Activated T-cell treated with anti-CD3 and anti-CD28 coated beads for 48 hours (primary cell): ENCODE results near the gene LGALS3.

Source experiments
- DNase-seq: peaks from one replicate; pipeline ENCODE4 v3.0.0-alpha.2; 2020; ENCODE audit warnings: low read depth

LGALS3 gene

GRCh38 chr14:55131370-55132137 is 2.5 kb downstream of the LGALS3 start:
- DNase-seq = no peak

GRCh38 chr14:55133416-55133815 is 4.4 kb downstream of the LGALS3 start:
- DNase-seq = no peak

DNA sequence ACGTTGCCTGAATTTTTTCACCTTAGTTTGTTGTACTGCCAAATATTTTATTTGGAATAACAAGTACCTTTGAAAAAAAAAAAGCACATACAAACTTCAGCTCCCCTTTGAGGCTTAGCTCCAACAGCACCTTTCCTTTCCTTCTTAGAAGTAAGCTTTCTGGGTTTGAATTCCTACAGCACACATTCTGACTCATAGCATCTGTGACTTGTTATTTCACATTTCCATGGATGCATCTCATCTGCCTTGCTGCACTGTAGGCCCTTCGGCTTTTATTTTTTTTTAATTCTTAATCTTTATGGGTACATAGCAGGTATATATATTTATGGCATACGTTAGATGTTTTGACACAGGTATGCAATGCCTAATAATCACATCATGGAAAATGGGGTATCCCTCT is 7.2 kb downstream of the LGALS3 start:
- DNase-seq = no peak

DNA sequence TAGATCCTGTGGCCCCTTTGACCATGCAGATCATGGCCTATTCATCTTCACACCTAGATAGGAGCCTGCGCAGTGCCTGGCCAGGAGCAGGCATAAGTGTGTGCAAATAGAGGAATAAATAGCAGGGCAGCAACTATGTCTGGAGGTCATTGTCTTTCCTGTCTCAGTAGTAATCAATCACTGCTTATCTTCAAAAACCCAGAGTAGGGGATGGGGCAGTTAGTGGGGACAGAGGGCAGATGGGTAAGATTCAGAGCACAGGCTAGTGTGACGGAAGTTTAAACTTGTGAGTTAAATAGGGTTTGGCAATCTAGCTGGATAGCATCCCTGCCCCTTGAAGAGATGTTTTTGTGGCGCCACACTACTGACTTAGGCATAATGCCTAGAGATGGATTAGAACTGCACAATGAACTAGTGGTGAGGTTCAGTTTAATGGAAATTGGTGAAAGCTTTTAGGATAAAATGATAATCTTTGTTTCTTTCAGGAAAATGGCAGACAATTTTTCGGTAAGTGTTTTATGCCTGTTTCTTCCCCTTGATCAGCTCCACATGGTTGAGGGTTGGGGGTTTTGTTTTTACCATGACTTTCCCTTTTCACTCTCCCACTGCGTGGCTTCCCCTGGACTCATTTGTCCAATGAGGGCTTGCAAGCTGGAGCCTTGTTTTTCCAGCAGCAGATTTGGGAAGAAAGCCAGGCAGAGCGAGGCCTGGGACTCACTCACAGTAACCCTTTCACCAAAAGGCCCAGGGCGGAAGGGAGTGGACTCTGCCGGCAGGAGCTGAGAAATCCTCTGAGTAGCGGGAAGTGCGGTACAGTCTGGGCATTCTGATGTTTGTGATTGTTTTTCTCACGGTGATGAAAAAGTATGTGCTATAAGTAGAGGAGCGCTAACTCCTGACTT is 8.1 kb downstream of the LGALS3 start:
- no peak for DNase-seq

GRCh38 chr14:55138091-55138490 is 9.0 kb downstream of the LGALS3 start:
- DNase-seq = no peak

DNA sequence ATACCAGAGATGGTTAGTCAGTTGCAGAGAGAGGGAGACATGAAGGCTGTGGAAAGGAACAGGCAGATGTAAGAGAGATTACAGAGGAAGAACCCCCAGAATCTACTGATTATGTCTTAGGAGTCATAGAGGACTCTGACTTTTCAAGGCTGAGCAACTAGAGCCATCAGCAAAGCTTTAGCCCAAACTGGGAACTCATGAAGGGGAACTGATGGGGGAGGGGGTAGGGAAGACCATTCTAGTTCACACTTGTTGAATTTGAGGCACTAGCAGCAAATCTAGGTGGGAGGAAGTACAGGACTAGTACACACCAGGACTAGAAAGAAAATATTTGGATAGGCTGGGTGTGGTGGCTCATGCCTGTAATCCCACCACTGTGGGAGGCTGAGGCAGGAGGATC is 10.1 kb downstream of the LGALS3 start:
- DNase-seq = no peak

DNA sequence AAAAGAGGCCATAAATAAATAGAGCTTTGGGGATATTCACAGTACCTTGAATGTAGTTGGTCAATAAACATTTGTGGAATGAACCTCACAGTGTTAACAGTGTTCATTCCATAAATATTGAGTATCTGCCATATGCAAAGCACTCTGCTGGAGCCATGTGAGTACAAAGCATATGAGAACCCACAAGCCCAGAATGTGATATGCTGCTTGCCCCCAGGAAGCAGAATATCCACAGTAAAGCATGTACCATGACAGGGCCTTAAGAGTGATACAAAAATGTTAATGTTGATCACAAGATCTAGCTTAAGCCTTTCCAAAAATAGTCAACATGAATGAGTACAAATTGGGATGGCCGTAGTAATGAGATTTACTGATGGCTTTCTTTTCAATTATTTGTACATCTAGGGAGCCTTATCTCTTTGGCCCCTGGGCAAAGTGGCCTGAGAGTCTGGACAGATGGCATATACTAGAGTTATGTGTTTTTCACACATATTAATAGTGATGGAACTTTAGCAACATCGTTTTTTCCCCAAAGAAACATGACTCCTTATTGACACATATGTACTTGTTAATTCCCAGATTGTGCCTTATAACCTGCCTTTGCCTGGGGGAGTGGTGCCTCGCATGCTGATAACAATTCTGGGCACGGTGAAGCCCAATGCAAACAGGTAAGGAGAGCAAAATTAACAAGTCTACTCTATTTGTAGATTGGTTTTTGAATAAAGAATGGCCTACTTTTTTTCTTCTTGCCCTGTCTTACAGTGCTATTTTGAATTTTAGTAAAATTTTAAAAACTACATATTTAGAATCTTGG is 10.9 kb downstream of the LGALS3 start:
- DNase-seq = no peak

DNA sequence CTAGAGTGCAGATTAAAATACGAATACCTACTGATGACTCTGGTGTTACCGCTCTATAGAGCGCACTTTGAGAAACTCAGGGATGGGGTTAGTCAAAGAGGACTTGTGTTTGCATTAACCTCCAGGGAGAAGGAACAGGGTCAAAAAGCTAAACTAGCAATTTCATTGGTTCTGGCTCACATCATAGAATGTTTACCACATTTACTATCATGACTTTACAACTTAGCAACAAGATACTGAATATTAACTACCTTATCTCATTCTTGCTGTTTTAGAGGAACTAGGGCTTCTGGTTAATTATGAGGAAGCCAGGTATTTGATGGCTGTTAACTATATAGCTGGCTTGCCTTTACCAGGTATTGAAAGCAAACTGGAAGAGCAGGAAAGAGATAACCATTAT is 12.8 kb downstream of the LGALS3 start:
- no peak for DNase-seq

DNA sequence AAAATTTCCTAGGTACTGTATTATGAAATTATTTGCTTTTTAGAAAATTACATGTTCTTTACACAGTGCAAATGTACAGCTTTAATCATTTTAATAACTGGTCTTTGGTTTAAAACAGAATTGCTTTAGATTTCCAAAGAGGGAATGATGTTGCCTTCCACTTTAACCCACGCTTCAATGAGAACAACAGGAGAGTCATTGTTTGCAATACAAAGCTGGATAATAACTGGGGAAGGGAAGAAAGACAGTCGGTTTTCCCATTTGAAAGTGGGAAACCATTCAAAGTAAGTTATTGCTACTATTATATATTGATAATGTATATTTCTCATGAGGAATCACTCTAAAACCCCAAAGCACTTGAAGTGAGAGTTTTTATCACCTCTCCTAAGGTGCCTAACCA is 13.4 kb downstream of the LGALS3 start:
- DNase-seq = no peak

GRCh38 chr14:55146425-55146824 is 17.4 kb downstream of the LGALS3 start:
- no peak for DNase-seq

DNA sequence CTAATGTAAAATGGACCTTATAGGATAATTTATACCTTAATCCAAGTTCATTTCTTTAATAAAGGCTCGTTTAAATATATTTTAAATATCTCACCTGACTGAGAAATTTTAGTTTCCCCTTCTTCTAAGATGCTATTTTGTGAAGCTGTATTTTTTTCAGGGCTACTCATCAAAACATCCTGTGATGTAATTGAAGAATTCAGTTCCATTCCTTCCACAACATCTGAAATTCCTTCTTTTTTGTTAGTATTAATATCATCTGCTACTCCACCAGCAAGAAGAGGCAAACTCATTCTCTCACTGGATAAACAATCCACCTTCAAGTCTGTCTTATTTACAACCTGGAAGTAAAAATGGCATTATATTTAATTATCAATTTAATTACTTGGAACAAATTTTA is 22.5 kb downstream of the LGALS3 start:
- DNase-seq = no peak

- no peak for DNase-seq
Measured at GRCh38 chr14:55152052-55152753, 23.2 kb downstream of the LGALS3 start.

DNA sequence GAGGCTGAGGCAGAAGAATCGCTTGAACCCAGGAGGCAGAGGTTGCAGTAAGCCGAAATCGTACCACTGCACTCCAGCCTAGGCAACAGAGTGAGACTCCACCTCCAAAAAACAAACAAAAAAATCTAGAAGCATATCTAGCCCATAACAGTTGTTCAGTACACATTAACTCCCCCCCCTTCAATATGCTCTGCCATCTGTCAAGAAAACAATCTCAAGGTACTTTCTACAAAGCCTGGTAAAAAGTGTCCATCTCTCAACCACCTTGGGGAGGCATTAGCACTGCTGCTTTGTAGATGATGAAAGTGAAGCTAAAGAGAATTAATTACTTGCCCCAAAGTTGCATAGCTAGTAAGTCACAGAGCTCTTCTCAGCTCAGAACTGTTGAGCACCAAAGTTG is 24.9 kb downstream of the LGALS3 start:
- DNase-seq = no peak

DNA sequence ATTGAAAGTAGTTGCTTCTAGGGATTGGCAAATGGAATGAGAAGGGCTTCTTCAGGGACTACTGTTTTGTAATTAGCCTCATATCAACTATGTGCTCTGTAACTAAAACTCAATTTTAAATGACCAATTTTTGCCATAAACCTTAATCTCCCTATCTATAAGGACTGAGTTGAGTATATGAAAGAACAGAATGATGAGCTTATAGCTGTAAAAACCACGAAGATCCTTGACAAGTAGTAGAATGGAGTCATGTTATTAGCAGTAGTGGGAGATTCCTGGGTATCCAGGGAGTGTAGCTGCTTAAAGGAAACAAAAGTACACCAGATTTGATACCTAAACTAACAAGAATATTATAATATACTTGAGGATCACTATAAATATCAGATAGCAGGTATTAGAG is 28.0 kb downstream of the LGALS3 start:
- no peak for DNase-seq

GRCh38 chr14:55158412-55158811 is 29.4 kb downstream of the LGALS3 start:
- DNase-seq = no peak

DNA sequence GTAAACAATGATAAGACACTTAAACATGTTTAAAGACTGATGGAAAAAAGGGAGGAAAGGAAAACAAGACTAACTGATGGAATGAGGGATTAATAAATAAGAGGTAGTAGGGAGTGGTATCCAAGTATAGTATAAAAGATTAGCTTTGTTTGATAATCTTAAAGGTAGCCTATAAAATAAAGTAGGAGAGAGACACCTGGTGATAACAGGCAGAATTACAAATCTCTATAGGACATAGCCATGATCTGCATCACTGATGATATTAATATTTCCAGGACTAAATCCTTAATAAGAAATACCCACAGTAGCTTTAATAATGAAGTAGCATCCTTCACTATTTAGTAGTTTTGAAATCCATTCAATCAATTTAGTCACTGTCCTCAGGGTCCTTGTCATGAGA is 31.9 kb downstream of the LGALS3 start:
- DNase-seq = no peak

- DNase-seq = no peak
Measured at GRCh38 chr14:55170526-55170925, 41.5 kb downstream of the LGALS3 start.

- no peak for DNase-seq
Measured at GRCh38 chr14:55180006-55180405, 51.0 kb downstream of the LGALS3 start.

GRCh38 chr14:55180434-55180833 is 51.4 kb downstream of the LGALS3 start:
- no peak for DNase-seq

DNA sequence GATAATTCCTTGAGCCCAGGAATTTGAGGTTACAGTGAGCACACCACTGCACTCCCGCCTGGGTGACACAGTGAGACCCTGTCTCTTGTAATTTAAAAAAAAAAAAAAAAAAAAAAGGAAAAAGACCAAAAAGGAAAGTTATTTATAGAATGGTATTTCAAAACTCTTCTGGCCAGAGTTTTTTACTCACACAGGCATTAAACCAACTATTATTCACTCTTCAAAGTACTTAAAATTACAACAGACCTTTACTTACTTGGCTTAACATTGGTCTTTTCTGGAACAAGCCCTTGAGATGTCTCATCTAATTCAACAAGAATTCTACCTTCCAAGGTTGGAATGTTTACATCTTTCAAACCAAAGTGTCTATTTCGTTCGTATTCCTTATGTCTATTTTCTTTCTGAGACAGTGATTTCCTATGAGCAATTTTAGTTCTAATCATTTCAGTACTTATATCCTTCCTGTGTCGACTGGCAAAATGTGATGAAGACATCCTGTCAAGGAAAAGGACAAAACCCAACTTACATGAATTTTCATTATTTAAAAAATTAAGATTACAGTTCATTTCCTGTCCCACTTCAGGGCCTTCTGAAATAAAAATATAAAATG is 59.7 kb downstream of the LGALS3 start:
- no peak for DNase-seq

DNA sequence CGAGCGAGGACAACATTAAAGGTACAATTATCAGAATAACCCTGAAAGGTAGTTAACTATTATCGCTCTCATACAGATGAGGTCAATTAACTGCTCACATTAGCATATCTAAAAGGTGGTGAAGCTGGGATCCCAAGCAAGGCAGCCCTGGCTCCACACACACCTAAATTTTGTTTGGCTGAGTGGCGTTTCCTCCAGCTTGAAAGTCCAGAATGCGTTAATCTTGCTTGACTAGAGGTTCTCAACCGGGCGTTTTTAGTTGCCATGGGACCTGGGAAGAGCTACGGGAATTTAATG is 61.8 kb downstream of the LGALS3 start:
- DNase-seq = no peak
